ENCODE results near the gene HES5.

The HES5 gene

DNA sequence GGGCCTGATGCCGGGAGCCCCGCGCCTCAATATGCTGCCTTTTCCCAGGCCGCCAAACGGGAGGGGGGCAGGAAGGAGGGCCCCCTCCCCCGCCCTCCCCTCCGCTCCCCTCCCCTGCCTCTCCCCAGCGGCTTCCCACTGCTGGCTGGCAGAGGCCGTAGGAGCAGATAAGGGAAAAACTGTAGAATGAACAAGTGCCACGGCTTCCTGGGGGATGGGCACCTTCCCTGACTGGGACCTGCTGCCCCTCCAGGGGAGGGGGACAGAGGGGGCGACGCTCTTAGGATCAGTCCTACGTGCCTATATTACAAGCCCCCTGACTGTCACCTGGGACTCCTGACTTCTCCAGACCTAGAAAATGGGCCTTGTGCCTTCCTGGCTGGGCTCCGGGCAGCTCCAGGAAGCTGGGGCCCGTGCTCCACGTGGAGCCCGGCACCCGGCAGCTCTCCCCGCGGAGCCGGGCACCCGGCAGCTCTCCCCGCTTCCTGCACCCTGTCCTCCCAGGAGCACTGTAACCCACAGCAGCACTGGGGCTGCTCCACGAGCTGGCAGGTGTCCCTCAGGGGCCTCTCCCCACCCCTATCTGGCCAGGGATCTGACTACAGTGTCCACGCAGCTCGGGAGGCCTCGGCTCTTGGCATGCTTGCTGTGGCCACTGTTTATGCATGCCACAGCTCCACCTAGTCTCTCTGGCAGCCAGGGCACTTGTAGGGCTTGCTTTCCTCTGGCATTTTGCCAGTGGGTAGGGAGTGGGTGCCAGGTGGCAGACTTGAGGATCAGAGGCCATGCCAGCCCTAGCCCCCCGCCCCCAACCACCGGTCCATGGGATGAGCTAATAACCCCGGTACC lies 674 bp upstream of the HES5 start:
- peak; percentile 54 for DNase-seq (ENCODE audit: low spot score)

DNA sequence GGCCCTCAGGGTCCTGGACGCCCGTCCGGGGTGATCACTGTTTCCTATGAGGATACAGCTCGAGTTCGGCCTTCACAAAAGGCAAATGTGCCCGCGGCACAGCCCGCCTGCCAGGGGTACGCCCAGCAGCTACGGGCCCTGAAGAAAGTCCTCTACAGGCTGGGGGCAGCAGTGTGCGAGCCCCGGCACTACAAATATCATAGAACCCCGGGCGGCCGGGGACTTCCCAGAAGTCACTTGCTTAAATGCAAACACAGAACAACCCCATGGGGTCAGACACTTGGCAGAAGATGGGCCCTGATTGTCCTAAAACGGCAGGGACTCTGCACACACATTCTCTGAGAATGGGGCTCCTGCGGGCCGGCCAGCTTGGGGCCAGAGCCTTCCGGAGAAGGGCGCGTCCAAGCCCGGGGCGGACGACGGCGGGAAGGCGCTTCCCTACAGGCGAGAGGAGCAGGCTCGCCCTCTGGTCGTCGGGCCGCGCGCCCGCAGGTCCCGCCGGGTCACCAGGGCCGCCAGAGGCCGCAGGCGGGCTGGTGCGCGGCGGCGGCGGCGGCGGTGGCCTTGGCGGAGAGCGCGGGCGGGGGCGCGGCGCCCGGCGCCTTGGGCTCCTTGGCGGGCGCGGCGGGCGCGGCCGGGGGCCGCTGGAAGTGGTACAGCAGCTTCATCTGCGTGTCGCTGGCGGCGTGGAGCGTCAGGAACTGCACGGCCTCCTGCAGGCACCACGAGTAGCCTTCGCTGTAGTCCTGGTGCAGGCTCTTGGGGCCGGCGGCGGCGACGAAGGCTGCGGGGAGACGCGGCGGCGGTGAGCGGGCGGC lies 888 bp downstream of the HES5 start:
- peak; percentile 64 for DNase-seq (ENCODE audit: low spot score)

DNA sequence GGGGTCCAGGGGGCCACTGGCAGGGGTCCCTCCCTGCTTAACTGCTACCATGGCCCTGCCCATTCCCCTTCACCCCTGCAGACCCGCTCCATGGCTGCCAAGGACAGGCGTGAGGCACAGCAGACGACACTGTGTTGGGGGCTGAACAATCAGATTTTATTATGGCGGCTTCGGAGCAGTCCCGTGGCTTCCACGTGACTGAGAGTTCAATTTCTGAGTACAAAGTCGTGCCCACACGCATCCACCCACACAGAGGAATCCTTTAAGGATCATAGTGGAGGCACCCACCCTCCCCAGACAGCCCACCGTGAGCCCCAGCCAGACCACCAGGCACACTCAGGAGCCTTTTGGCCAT lies 1.5 kb downstream of the HES5 start:
- no peak for DNase-seq (ENCODE audit: low spot score)

DNA sequence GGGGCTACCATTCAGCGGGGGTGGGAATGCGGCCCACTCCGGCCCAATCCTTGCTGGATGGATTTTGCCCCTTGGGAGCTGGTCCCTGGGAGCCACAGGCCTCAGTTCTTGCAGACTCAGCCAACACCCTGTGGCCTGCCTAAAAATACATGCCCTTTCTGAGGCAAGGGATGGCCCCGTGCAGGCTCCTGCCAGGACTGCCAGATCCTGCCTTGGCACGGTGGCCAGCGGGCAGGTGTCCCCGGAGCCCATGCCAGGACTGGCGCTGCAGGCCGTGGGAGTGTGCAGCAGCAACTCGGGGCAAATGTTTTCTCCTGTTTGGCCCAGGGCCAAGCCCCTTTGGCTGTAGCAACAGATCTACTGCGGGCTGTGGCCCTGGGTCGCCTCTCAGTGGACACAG lies 2.0 kb downstream of the HES5 start:
- no peak for DNase-seq (ENCODE audit: low spot score)

DNA sequence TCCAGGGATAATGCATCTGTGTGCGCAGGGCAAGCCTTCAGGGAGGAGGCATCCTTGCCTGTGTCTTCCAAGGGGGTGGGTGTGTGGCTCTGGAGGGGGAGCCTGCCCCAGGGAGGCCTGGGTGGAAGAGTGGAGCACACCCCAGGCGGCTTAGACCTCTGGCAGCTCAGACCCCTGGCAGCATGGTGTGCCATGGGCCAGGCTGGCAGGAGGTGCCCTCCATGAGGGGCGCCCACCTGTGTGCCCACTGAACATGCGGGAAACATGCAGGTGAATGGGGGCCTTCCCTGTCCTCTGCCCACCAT lies 2.6 kb downstream of the HES5 start:
- DNase-seq (ENCODE audit: low spot score), result no peak

DNA sequence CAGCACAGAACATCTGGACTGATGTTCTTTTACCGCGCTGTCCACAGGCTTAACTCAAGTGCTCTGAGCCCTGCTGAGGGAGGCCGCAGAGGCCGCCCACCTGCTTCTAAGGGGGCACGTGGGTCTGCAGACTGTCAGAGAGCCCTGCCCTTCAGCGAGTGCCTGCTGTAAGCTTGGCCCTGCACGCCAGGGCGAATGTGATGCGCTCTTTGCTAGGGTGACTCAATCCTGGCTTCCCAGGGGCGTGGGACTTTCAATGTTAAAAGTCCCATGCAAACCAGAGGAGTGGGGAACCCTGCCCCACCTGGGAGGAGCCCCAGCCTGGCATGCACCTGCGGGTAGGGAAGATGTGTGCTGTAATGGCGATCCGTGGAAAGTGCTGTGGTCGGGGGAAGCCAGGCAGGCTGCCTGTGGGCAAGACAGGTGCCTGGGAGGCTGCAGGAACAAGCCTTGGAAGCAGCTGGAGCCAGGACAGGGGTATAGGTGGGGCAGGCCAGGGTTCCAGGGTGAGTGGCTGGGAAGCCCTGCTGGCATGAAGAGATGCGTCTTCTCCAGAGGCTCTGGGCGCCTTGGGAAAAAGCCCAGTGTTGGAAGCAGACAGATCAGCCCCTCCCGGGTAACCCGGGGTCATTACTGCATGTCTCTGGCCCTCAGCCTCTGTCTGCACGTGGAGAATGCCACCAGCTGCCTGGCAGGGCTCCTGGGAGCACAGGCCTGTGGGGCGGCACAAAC lies 3.1 kb downstream of the HES5 start:
- peak; percentile 89 for DNase-seq (ENCODE audit: low spot score)

DNA sequence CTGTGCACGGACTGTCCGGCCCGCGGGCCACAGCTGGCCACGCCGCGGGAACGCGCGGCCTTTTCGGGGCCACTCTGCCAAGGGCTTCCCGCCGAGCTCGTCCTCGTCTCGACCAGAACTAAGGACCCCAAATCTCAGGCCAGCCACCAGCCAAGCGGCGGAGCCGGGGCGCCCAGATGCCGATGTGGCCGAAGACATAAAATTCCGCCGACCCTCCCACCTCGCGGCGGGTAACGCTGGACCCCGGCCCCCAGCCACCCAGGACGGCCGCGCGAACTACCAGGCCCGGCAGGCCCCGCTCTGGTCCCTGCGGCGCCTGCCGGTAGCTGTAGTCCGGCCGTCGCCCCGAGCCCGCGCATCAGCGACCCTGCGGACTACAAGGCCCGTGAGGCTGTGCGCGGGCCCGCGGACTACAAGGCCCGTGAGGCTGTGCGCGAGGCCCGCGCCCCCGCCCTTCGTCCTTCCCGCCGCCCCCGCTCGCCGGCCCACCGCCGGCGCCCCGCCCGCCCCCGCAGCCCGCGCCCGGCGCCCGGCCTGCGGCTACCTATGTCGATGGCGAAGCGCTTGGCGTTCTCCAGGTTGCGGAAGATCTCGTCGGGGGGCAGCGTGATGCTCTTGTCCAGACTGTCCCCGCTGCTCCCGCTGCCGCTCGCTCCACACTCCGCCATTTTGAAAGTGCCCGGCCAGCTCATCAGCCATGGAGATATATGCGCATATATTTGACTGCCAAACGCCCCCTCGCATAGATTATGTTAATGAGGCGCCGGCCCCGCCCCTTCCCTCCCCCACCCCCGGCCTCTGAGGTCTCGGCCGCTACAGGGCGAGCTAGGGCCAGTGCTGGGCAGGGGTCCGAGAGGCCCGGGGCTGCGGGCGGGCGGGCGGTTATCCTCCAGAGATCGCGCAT lies 3.9 kb downstream of the HES5 start, which contains the start of gene PANK4:
PANK4 (minus strand) TSS at position 677 of the 904 bp plus-strand sequence; CDS start at position 668, 9 bp downstream.
- DNase-seq (ENCODE audit: low spot score), result peak; percentile 97

DNA sequence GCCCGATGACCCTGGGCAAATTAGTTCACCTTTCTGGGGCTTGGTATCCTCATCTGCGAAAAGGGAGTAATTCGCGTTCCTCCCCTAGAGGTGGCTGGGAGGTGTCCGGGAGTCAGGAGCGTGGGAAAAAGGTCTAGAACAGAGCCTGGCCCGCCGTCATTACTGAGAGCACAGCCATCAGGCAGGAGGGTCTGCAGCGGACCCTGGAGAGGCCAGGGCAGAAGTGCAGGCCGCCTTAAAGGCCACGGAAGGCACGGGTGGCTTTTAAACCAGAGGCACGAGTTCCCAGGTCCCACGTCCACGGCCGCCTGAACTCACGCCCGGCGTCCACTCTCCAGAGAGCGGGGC lies 4.5 kb downstream of the HES5 start:
- no peak for DNase-seq (ENCODE audit: low spot score)

DNA sequence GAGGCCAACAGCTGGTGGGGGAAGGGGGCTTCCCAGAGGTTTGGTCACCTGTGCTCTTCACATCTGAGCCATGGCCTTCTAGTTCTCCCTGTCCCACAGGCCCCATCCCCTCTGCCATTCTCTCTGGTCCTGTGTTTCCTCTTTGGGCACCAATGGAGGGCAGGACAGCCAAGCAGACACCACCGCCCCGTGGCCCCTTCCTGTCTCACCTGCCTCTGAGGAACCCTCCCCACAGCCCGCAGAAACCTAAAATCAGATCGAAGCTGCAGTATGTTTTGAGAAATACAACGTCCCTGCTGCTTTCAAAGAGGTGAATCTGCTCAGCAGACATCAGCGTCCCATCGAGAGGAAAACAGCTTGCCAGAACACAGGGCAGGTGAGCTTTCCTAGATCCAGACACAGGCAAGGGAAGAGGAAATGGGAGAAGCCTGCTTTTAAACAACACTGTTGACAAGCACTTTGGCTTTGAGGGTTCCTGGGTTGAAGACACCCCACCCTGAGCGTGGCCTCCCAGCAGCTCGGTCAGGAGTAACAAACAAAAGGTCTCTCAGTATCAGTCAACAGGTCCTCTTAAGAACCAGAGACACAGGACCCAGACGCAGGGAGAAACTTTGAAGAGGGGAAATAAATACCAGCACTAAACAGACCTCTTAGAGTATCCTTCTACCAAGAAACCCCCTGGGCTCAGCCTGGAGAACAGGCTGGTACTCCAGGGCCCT lies 6.0 kb downstream of the HES5 start:
- DNase-seq (ENCODE audit: low spot score), result no peak

DNA sequence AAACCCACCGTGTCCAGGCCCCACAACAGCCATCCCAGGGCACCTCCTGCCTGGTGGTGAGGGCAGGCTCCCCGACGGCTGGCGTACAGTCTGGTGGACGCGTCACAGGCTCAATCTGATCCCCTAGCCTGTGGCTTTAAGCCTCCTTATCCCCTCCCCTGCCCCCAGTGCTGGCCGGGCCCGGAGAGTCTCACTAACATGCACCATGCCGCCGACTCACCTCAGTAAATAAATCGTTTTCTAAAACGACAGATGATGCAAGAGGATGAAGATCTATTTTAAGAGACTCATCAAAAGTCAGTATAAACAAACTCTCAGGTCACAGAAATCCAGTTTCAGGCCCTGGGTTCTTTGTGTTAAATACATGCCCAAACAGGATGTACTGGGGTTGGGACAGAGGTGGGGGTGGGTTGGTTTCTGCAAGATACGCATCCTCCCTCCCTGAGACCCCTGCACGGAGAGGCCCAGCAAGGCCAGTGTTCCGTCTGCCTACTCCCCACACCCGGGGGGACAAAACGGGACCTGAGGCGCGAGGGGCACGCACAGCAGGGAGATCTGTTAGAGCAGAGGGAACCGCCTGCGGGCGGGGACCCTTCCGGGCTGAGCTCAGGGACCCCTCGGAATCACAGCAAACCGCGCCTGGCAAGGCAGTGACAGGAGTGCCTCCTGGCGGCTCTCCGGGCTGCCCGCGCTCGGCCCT lies 6.7 kb downstream of the HES5 start:
- DNase-seq (ENCODE audit: low spot score), result no peak

DNA sequence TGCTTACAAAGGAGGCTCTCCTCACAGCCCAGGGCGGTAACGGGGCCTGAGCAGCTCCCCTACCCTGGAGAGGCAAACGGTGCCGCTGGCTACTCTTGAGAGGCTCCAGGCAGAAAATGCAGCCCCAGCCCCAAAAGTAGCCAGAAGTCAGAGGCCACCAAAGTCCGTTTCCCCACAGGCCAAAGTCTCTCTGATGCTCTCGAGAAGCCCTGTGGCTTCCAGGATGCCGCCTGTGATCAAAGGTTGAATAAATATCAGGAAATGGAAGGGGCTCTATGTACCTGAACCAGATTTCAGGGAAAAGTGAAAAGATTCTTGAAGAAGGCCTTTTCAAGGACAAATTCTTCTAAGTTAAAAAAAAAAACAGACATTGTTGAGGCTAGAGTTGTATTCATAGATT lies 7.8 kb downstream of the HES5 start:
- no peak for DNase-seq (ENCODE audit: low spot score)

DNA sequence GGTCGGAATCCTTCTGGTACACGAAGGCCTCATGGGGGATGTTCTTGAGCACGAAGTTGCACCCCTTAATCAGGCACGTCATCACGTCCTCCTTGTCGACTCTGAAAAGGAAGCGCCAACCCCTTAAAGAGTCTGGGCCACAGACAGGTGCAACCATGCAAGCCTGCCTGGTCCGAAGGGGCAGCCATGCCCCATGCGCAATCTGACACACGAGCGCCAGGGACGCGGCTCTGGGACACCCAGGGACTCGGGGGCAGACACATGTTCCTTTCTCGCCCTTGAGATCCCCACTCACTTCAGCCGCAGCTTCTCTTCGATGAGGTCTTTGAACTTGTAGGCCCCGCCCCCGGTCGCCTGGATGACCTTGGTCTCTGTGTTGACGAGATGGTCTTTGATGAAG lies 9.3 kb downstream of the HES5 start:
- no peak for DNase-seq (ENCODE audit: low spot score)

DNA sequence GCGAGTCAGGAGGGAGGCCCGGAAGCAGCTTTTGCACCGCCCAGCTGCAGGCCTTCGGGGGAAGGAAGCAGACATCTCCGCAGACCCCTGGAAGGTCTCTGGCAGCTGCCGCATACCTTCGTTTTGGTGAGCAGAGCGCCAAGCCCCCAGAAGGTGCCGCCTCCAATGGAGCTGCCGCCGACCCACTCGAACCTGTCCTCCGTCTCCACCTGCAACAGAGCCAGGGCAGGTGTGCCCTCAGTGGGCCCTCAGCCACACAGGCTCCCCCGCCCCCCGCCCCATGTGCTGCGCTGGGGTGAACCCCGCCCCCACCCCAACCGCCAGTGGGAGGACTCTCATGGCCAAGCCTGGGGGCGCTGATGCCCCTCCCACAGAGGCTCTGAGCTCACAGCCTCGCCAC lies 9.9 kb downstream of the HES5 start:
- no peak for DNase-seq (ENCODE audit: low spot score)

DNA sequence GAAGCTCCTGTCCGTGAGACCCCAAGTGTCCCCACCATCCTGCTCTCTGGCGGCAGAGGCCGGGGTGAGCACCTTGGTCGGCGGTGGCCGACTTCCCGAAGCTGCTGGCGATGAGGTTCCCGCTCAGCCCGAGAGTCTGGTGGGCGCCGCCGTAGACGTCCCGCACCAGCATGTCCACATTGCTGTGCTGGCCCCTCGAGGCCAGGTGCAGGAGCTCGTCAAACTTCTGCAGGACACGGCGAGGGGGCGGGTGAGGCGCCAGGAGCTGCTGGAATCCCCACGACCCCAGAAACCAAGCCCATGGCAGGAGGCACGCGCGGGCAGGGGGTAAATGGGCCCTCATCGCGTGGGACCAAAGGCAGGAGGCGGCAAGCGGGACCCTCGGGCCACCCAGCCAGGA lies 10.3 kb downstream of the HES5 start:
- no peak for DNase-seq (ENCODE audit: low spot score)

DNA sequence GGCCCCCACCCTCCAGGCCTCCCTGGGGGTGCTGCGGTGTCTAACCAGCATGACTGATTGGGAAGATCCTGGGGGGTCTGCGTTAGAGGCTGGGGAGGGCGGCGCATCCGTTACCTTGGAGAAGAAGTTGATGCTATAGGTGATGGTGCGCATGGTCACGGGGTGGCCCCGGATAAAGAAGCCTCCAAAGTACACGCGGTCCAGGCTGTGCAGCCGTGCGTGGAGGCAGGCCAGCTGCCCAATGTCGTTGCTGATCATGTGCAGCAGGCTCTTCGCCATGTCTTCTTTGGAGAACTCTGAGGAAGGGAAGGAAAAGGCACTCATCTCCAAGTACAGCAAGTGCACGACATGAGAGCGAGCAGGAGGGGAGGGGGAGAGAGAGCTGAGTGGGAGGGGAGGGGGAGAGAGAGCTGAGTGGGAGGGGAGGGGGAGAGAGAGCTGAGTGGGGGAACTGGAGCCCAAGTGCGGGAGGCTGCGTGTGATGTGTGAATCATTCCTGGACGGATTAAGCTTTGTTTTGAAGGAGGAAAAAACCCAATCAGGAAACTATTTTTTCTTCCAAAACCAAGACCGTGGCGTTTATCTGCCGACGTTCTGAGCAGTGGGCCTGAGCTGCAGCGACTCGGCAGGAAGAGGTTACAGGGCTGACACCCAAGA lies 10.9 kb downstream of the HES5 start:
- DNase-seq (ENCODE audit: low spot score), result no peak

DNA sequence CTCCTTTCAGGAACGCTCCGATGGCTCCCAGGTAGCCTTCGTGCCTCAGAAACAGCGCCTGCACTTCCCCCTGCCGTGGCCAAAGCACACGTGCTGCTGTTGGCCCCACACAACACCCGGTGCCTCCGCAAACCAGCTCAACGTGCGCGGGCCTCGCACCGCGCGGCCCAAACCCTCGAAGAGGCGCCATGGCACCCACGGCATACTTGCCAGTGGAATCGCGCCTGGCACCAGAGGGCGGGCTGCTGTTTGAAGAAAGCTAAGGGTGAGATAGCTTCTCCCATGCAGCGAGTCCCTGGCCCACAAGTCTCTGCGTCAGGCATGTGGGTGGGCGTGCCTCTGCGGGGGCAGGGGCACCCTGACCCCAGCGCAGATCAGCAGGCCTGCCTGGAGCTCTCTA lies 11.5 kb downstream of the HES5 start:
- DNase-seq (ENCODE audit: low spot score), result no peak

DNA sequence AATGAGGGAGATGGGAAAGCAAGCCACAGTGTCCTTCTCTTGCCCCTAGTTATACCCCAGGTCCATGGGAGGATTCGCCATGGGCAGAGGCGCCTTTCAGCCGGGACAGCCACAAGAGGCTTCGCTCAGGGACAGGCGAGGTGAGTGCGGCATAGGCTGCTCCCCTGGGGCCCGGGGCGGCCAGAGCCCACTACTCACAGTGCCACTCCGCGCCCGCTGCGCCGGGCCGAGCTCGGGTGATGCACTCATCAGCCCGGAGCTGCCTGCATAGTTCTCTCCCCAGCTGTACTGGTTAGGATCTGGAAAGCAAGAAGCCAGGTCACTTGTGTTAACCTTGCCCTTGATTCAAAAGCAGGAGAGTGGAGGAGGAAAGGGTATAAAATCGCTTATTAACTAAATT lies 12.1 kb downstream of the HES5 start:
- no peak for DNase-seq (ENCODE audit: low spot score)

DNA sequence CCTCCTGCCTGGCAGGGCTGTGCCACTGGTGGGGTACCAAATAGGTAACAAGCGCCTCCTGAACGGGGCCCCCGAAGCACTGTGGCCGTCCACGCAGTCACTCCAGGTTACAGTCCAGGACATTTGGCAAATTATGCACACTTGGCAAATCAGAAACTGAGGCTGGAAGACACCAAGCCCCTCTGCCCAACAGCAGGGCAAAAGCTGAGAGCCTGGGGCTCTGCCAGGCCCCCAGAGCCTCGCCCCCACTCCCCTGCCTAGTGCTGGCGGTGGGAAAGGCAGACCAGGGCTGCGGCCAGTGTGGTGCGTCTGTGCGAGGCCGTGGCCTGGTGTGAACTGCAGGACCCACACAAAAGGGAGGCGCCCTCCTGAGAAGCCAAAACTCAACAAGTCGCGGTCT lies 13.1 kb downstream of the HES5 start:
- DNase-seq (ENCODE audit: low spot score), result no peak

DNA sequence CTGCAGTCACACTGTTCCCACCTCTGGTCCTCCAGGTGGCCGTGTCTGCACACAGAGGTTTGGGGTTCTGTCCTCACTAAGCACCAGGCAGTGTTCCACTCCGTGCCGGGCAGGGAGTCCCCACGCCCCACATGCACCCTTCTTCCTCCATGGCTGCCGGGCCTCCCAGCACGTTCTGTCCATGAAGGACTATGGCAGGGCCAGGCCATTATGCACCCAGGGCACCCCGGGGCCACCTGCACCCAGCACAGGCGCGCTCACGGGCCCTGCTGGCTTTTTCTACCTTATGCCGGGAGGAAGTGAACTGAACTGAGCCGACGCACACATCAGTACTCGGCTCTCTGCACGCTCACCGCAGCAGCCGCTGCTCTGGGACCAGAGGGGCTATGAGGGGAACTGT lies 13.9 kb downstream of the HES5 start:
- DNase-seq (ENCODE audit: low spot score), result no peak

DNA sequence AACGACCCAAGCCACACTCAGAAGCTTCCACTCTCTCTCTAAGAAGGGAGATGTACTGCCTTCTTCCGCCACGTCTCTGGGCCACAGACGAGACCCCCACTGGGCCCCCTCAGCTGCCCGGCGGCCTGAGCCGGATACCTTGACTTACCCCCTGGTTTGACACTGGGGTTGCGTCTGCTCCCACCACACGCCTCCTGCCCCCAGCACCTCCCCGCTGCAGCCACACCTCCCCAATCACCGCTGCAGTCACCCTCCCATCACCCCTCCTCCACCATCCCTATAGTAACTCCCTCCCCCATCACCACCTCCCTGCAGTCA lies 14.3 kb downstream of the HES5 start:
- no peak for DNase-seq (ENCODE audit: low spot score)
